ENCODE results near the gene KCNT2. TPM values are rescaled to one million over a fixed set of nuclear protein-coding genes. Genes with fewer than 3 reads are reported as not detected.
"Not testable (repeated sequence)": the region's sequence is repeated elsewhere in the genome, so short reads cannot be mapped to it uniquely, and the experiment has no call there.

Gene KCNT2
- polyA plus RNA-seq (2012; ENCODE audit: insufficient read depth, insufficient read length), result not detected

DNA sequence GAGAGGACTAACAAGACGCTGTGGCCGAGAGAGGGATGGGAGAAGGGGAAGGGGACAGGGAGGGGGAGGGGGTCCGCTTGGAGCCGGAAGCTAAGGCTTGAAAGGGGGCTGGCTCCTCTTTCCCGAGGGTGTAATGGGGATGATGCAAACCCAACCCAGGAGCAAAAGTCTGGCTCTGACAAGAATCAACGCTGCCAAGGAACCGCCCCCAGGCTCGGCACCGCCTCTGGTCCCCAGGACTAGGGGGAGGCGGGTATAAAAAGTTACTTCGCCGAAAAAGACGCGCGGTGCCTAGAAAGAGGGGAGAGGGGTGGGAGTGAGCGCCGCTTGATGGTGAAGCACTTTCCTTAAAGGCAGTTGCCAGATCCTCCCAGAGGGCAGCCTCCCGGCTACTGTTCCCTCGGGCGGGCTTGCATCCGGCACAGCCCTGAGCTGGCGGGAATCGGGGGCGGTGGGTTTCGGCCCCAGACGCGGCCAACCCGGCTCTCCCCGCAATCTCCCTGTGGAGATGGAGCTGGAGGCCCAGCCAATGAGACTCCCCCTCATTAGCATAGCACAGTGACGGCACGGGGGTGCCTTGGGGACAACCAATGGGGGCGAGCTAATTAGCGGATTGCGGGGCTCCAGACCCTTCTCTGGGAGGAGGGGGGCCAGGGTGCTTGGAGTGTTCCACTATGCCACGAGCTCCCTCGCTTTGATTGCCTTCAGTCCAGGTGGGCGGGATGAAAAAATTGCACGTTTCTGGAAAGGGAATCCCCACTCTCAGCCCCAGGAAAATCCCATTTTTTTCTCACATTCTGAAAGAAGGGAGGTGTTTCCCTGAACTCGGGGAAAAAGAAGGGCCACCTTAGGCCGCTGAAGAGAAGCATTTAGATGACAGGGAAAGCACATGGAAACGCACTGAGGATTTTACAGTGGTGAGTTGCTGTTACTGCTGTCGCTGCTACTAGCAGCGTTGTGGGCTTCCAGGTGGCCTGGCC is at the start of gene KCNT2:
Gene KCNT2, minus strand, starts transcription at position 51 of the 980 bp plus-strand sequence. CDS start 131 bp downstream, outside the sequence.
- H3K4me3 ChIP-seq (ENCODE audit: low read length), result no peak within 1 kb of the TSS
- no peak for DNase-seq (ENCODE audit: low read depth, low spot score)

- no peak for DNase-seq (ENCODE audit: low read depth, low spot score)
- no peak overlapping the region for H3K4me3 ChIP-seq (ENCODE audit: low read length)
Measured at GRCh38 chr1:196655494-196655893, 47.3 kb upstream of the KCNT2 start.

GRCh38 chr1:196655071-196655470 is 46.8 kb upstream of the KCNT2 start:
- DNase-seq (ENCODE audit: low read depth, low spot score), result no peak
- H3K4me3 ChIP-seq (ENCODE audit: low read length), result no peak overlapping the region

DNA sequence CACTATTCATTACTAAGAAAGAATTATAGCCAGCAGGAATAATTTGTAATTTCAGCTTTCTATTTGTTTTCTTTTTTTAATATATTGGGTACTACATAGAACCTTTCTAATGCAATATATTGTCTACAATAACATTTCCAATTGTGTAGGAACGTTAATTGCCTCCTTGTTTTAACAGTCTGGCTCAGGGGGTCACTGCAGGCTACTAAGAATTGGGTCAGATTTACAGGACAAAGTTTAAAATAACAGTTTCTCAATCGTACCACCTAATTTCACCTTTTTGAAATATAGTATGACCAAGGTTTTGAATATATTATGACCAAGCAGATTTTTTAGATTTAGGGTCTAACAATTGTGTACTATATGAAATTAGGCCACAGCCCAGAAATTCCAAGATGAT is 46.0 kb upstream of the KCNT2 start:
- H3K4me3 ChIP-seq (ENCODE audit: low read length), result no peak overlapping the region
- DNase-seq (ENCODE audit: low read depth, low spot score), result no peak

DNA sequence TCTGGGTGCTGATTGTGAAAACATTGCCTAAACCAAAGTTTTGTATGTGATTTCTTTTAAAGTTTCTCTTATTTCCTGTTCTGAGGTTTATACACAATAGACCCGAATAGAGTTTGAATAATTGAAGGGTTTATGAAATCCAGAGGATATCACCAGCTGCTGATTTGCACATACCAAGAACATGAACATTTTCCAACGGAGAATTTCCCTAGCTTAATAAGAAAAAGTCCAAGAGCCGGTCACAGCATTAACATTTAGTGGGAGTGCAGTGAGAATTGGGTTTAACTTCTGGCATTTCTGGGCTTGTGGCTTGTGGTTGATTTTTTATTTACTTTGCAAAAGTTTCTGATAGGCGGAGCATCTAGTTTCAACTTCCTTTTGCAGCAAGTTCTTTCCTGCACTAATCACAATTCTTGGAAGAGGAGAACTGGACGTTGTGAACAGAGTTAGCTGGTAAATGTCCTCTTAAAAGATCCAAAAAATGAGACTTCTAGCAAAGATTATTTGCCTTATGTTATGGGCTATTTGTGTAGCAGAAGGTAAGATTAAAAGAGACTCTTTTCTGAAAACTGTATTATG is 43.5 kb upstream of the KCNT2 start, which contains the start of gene CFH:
Gene CFH, plus strand, starts transcription at position 407 of the 579 bp plus-strand sequence. Its CDS starts 75 bp downstream, at position 482.
- H3K4me3 ChIP-seq (ENCODE audit: low read length), result no peak within 1 kb of the TSS
- DNase-seq (ENCODE audit: low read depth, low spot score), result no peak

DNA sequence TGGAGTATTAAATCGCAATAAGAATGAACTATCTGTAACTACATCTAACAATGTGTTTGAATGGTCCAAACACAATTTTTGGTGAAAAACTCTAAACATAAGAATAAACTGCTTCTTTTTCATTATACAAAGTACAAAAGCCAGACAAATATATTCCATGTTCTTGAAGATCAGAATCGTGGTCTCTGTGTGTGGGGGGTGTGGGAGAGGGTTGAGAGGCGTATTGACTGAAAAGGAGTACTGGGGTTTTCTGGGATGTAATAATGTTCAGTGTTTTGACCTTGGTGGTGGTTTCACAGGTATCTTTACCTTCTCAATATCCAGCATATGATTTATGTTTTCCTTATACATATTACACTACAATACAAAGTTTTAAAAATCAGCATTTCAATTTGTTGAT is 42.8 kb upstream of the KCNT2 start:
- no peak for DNase-seq (ENCODE audit: low read depth, low spot score)
- H3K4me3 ChIP-seq (ENCODE audit: low read length), result no peak overlapping the region

DNA sequence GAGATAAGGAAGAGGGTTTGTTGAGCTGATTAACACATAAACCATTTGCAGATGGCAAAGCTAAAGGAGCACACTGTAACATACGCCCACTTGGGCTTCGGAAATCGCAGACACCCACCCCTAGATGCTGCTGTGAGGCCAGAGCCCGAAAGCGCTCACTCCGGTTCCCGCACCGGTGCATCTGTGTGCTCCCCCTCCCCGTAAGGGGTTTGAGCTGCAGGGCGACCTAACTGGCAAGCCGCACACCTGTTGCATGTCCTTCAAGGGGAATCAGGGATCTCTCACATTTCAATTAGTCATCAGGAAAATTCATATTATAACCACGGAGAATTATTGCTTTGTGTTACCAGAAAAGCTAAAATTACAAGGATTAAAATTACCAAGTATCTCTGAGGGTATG is 42.2 kb upstream of the KCNT2 start:
- DNase-seq (ENCODE audit: low read depth, low spot score), result no peak

DNA sequence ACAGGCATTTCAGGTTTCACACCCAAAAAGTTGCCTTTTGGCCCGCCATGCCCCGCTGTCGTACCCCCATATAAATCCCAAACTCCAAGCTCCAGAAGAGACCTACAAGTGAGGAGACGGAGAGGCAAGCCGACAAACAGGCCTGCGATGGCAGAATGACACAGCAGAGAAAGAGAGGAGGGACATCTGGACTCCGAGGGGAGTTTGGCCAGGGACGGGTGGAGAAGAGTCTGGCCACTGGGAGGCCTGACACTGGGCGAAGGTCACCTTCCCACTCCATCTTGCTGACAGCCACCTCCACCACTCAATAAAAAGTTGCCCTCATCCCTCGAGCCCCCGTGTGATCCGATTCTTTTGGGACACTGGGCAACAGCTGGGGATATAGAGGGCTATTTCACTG is 41.8 kb upstream of the KCNT2 start:
- no peak for DNase-seq (ENCODE audit: low read depth, low spot score)

More for the DNA sequence above, 42.2 kb upstream of the KCNT2 start:
- H3K4me3 ChIP-seq (ENCODE audit: low read length), result no peak overlapping the region

DNA sequence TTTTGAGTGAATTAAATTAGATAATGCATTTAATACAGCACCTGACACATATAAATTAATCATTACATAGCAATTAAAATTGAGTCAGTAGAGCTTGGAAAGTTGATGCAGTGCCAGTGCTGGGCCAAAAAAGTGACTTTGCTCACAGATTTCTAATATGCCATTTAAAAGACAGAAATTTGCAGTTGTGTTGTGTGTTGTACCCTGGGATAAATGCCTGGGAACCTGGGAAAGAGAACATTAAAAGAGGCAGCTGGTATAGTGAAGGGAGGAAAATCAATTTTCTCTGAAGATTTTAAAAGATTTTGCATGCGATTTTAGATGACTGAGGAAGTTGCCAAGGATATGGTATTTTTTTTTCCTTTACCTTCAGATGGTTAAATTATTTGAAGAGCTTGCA is 32.7 kb upstream of the KCNT2 start:
- no peak for DNase-seq (ENCODE audit: low read depth, low spot score)
- no peak overlapping the region for H3K4me3 ChIP-seq (ENCODE audit: low read length)

More for the DNA sequence above, 41.8 kb upstream of the KCNT2 start:
- no peak overlapping the region for H3K4me3 ChIP-seq (ENCODE audit: low read length)

DNA sequence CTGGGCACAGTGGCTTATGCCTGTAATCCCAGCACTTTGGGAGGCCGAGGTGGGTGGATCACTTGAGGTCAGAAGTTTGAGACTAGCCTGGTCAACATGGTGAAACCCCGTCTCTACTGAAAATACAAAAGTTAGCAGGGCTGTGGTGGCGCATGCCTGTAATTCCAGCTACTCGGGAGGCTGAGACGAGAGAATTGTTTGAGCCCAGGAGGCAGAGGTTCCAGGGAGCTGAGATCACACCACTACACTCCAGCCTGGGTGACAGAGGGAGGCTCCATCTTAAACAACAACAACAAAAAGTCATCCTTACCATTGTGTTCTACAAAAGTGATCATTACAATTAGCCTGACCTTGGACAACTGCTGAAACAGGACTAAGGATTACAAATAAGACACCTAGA is 31.1 kb upstream of the KCNT2 start:
- DNase-seq (ENCODE audit: low read depth, low spot score); H3K4me3 ChIP-seq (ENCODE audit: low read length): not testable (repeated sequence)

- DNase-seq (ENCODE audit: low read depth, low spot score), result no peak
- no peak overlapping the region for H3K4me3 ChIP-seq (ENCODE audit: low read length)
Measured at GRCh38 chr1:196638466-196638865, 30.2 kb upstream of the KCNT2 start.

DNA sequence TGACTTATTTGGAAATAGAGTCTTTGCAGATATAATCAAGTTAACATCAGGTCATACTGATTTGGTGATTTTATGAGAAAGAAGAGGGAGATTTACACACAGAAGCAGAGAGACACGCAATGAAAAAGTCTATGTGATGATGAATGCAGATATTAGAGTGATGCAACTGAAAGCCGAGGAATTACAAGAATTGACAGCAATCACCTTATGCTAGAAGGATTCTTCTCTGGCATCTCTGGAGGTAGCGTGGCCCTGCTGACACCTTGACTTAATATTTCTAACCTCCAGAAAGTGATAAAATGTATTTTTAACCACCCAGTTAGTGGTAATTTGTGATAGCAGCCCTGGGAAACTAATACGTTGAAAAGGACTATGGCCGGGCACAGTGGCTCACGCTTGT is 29.4 kb upstream of the KCNT2 start:
- H3K4me3 ChIP-seq (ENCODE audit: low read length), result no peak overlapping the region
- no peak for DNase-seq (ENCODE audit: low read depth, low spot score)

DNA sequence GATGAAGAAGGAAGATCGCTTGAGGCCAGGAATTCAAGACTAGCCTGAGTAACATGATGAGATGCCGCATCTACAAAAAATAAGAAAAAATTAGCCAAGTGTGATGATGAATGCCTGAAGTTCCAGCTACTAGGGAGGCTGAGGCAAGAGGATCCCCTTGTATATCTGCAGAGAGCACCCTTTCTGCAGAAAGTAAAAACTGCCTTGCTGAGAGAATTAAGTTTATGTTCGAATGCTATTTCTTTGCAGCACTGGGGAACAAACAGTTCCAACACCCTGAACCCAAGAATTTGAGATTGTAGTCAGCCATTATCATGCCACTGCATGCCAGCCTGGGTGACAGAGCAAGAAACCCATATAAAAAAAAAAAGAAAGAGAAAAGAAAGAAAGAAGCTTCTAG is 20.6 kb upstream of the KCNT2 start:
- H3K4me3 ChIP-seq (ENCODE audit: low read length), result no peak overlapping the region
- DNase-seq (ENCODE audit: low read depth, low spot score), result no peak

DNA sequence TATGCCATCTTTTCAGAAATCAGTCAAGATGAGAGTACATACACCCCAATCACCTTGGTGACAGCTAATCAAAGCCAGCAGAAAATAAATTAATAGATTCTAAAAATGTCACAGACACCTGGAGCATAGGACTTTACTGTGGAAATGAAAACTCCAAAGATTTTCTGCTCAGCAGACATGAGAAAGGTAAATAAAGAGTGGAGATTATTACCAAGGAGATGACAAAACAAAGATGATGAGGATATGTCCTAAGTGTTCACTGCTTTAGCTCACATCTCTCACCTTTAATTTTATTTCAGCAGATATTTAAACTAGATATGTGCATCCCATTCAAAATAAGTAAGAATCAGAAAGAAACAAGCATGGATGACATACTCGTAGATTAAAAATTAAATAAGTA is 14.8 kb upstream of the KCNT2 start:
- DNase-seq (ENCODE audit: low read depth, low spot score), result no peak
- H3K4me3 ChIP-seq (ENCODE audit: low read length), result no peak overlapping the region

DNA sequence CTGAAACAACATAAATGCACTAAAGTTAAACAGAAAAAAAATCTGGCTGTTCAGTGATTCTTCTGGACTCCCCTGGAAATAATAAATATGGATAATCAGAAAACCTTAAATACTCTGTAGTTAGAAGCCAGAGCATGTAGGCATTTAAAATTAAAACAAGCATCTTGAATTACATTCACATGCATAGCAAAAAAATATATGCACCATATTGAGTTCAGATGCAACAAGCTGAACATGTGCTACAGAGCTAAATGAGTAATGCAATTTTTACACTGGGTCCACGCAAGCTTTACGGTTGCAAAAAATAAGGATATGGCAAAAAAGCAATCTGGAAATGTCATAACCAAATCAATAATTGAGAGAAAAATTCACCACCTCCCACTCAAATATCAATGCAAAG is 11.5 kb upstream of the KCNT2 start:
- no peak overlapping the region for H3K4me3 ChIP-seq (ENCODE audit: low read length)
- DNase-seq (ENCODE audit: low read depth, low spot score), result no peak

DNA sequence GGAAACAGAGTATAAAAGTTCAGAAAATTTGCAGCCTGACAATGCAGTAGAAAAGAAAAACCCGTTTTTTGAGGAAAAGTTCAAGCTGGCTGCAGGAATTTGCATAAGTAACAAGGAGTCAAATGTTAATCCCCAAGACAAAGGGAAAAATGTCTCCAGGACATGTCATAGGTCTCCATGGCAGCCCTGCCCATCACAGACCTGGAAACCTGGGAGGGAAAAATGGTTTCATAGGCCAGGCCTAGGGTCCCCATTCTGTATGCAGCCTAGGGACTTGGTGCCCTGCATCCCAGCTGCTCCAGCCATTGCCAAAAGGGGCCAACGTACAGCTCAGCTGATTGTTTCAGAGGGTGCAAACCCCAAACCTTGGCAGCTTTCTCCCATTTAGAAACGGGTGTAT is 3.6 kb upstream of the KCNT2 start:
- DNase-seq (ENCODE audit: low read depth, low spot score), result no peak
- no peak overlapping the region for H3K4me3 ChIP-seq (ENCODE audit: low read length)

- DNase-seq (ENCODE audit: low read depth, low spot score), result no peak
- no peak overlapping the region for H3K4me3 ChIP-seq (ENCODE audit: low read length)
Measured at GRCh38 chr1:196609370-196609737, 1.1 kb upstream of the KCNT2 start.

- no peak overlapping the region for H3K4me3 ChIP-seq (ENCODE audit: low read length)
Measured at GRCh38 chr1:196607981-196608380, 259 bp downstream of the KCNT2 start.

GRCh38 chr1:196603651-196604050 is 4.6 kb downstream of the KCNT2 start:
- DNase-seq (ENCODE audit: low read depth, low spot score), result no peak
- H3K4me3 ChIP-seq (ENCODE audit: low read length), result no peak overlapping the region

More at GRCh38 chr1:196607981-196608380, 259 bp downstream of the KCNT2 start:
- DNase-seq (ENCODE audit: low read depth, low spot score), result no peak
